LNCaP clone FGC (cell line): ENCODE results near the gene APBB2.

ENCODE experiments used
- DNase-seq: peaks from one replicate; pipeline ENCODE4 v3.0.0-alpha.2; 2011; ENCODE audit warnings: low read depth
- H3K4me3 ChIP-seq: 2 replicates; pipeline ENCODE4 v1.5.1; 2011; ENCODE audit warnings: mild to moderate bottlenecking, low read depth, low read length, control low read depth
- CTCF ChIP-seq: IDR thresholded peaks from 2 replicates; pipeline ENCODE4 v1.5.1; 2012; ENCODE audit warnings: mild to moderate bottlenecking; ENCODE audit not compliant: control insufficient read depth, insufficient read depth; ENCODE audit errors: extremely low read depth

The APBB2 gene

GRCh38 chr4:41202820-41203568 lies 11.3 kb downstream of the APBB2 start:
- no peak for DNase-seq
- no peak overlapping the region for H3K4me3 ChIP-seq
- TF ChIP-seq CTCF, result no peak

- TF ChIP-seq CTCF, result no peak
- DNase-seq, result no peak
- H3K4me3 ChIP-seq, result no peak overlapping the region
Measured at GRCh38 chr4:41202356-41202755, 12.0 kb downstream of the APBB2 start.

GRCh38 chr4:41200486-41201017 lies 13.8 kb downstream of the APBB2 start:
- no peak for TF ChIP-seq CTCF
- DNase-seq, result no peak
- no peak overlapping the region for H3K4me3 ChIP-seq

GRCh38 chr4:41199788-41200187 lies 14.6 kb downstream of the APBB2 start:
- TF ChIP-seq CTCF, result no peak
- DNase-seq, result no peak
- H3K4me3 ChIP-seq, result no peak overlapping the region

- TF ChIP-seq CTCF, result no peak
- DNase-seq, result no peak
- H3K4me3 ChIP-seq, result no peak overlapping the region
Measured at GRCh38 chr4:41197996-41198395, 16.3 kb downstream of the APBB2 start.

- no peak for DNase-seq
- no peak overlapping the region for H3K4me3 ChIP-seq
- TF ChIP-seq CTCF, result no peak
Measured at GRCh38 chr4:41197495-41197894, 16.8 kb downstream of the APBB2 start.
